GM23248 (cell line): Measurements from ENCODE around the gene KLK4.

Experiments used
- EZH2 ChIP-seq: fragments of 200-600 bp; sonication (generic); IDR thresholded peaks from 2 replicates; pipeline ENCODE4 v1.6.1; 2018; ENCODE audit warnings: antibody characterized with exemption, mild to moderate bottlenecking; ENCODE audit not compliant: insufficient read depth, poor library complexity, severe bottlenecking
- EZH2phosphoT487 ChIP-seq: fragments of 200-600 bp; sonication (generic); IDR thresholded peaks from 2 replicates; pipeline ENCODE4 v1.6.1; 2018; ENCODE audit warnings: antibody characterized with exemption, moderate library complexity, mild to moderate bottlenecking, low read depth; ENCODE audit not compliant: insufficient read depth

DNA sequence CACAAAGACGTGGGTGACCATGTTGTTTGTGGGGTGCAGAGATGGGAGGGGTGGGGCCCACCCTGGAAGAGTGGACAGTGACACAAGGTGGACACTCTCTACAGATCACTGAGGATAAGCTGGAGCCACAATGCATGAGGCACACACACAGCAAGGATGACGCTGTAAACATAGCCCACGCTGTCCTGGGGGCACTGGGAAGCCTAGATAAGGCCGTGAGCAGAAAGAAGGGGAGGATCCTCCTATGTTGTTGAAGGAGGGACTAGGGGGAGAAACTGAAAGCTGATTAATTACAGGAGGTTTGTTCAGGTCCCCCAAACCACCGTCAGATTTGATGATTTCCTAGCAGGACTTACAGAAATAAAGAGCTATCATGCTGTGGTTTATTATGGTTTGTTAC is 32.3 kb downstream of the KLK4 start:
- TF ChIP-seq EZH2 (no peak), EZH2phosphoT487 (no peak)
